ENCODE results near the gene OBSL1. TPM values are rescaled to one million over a fixed set of nuclear protein-coding genes. Genes with fewer than 3 reads are reported as not detected.

The OBSL1 gene
- total and polyA plus RNA-seq, 2 donors (not counting 3 experiments of a cell fraction or from before 2014, with no cell fraction given): 16.7 to 20.7 TPM

GRCh38 chr2:219560037-219560892 is 11.1 kb downstream of the OBSL1 start:
- dilution Hi-C loops (cut with MboI; ENCODE audit: extremely low pct_ligation_motif_present, low sequenced_read_pairs): no loop called here
- Histone ChIP-seq H3K9ac (replicated peaks; ENCODE audit: extremely low read depth, insufficient read depth, low read length) (no peak overlapping the region), H3K9me3 (replicated peaks; ENCODE audit: control insufficient read depth, insufficient read depth, low read length) (no peaks in the 10 kb centered on the region), H3K4me3 (replicated peaks in 1 of 3; ENCODE audit: insufficient read depth in 1 of 3, low read depth in 1 of 3, low read length in 3 of 3) (no peak overlapping the region), H3K27me3 (ENCODE audit: control insufficient read depth in 2 of 2, insufficient read depth in 2 of 2, low read length in 2 of 2) (peaks cover 0 to 3% of the 10 kb centered on the region in 2 experiments), H2AFZ (ENCODE audit: low read depth, low read length) (no peak overlapping the region), H4K20me1 (replicated peaks; ENCODE audit: control insufficient read depth, extremely low read depth, insufficient read depth, low read length) (no peaks in the 10 kb centered on the region), H3K4me2 (ENCODE audit: insufficient read depth, low read length) (no peak overlapping the region), H3K4me1 (ENCODE audit: control insufficient read depth, extremely low read depth, insufficient read depth, low read length) (no peaks in the 10 kb centered on the region), H3K27ac (ENCODE audit: insufficient read depth, low read depth, low read length) (no peak overlapping the region), H3K9me1 (replicated peaks; ENCODE audit: control insufficient read depth, extremely low read depth, insufficient read depth, low read length) (no peaks in the 10 kb centered on the region), H3K36me3 (ENCODE audit: control insufficient read depth in 2 of 2, extremely low read depth in 1 of 2, insufficient read depth in 2 of 2, low read length in 2 of 2) (no peaks in the 10 kb centered on the region), H3K79me2 (ENCODE audit: control insufficient read depth, insufficient read depth, low read length) (no peaks in the 10 kb centered on the region)
- CTCF ChIA-PET: interaction anchor here (0.5 to 2.9 kb wide), 37 partner anchors 8 to 172 kb away, joined by 3 to 42 read pairs (median 5); partner anchors contain the start of genes CHPF, OBSL1, STK11IP and TMEM198
- intact Hi-C loops (cut with micrococcal nuclease): no loop called here
- BruUV-seq (replicated peaks): no TSS peak
- TF ChIP-seq, protein P1, sequence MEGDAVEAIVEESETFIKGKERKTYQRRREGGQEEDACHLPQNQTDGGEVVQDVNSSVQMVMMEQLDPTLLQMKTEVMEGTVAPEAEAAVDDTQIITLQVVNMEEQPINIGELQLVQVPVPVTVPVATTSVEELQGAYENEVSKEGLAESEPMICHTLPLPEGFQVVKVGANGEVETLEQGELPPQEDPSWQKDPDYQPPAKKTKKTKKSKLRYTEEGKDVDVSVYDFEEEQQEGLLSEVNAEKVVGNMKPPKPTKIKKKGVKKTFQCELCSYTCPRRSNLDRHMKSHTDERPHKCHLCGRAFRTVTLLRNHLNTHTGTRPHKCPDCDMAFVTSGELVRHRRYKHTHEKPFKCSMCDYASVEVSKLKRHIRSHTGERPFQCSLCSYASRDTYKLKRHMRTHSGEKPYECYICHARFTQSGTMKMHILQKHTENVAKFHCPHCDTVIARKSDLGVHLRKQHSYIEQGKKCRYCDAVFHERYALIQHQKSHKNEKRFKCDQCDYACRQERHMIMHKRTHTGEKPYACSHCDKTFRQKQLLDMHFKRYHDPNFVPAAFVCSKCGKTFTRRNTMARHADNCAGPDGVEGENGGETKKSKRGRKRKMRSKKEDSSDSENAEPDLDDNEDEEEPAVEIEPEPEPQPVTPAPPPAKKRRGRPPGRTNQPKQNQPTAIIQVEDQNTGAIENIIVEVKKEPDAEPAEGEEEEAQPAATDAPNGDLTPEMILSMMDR (IDR thresholded peaks at IDR 0.05; ENCODE audit: extremely low read depth in 1 of 2, insufficient read depth in 1 of 2, low read depth in 1 of 2, low read length in 2 of 2): peak; percentile 37 to 70
- TF ChIP-seq, protein P2, sequence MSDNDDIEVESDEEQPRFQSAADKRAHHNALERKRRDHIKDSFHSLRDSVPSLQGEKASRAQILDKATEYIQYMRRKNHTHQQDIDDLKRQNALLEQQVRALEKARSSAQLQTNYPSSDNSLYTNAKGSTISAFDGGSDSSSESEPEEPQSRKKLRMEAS (IDR thresholded peaks at IDR 0.05; ENCODE audit: insufficient read depth, insufficient read length): no peak
- POLR2A ChIA-PET: no interaction called here
- DNase-seq (ENCODE audit: low read depth, low spot score): no peak
- FAIRE-seq: no peak

All from endothelial cell of umbilical vein (primary cell).